DLD1 (cell line): Measurements from ENCODE around the gene ZNF275.
"Not testable (repeated sequence)": the region's sequence is repeated elsewhere in the genome, so short reads cannot be mapped to it uniquely, and the experiment has no call there.

Experiments
- in situ Hi-C: cut with HindIII; loops from 2 replicates; pipeline ENCODE4 v1.10.0; 2017; ENCODE audit warnings: low sequenced_read_pairs

Gene ZNF275

GRCh38 chrX:153353416-153353815 is 19.5 kb downstream of the ZNF275 start:
- in situ Hi-C loops: no loop called here

- in situ Hi-C loops: no loop called here
These were observed 23.9 kb downstream of the ZNF275 start for GRCh38 chrX:153357877-153358276.

DNA sequence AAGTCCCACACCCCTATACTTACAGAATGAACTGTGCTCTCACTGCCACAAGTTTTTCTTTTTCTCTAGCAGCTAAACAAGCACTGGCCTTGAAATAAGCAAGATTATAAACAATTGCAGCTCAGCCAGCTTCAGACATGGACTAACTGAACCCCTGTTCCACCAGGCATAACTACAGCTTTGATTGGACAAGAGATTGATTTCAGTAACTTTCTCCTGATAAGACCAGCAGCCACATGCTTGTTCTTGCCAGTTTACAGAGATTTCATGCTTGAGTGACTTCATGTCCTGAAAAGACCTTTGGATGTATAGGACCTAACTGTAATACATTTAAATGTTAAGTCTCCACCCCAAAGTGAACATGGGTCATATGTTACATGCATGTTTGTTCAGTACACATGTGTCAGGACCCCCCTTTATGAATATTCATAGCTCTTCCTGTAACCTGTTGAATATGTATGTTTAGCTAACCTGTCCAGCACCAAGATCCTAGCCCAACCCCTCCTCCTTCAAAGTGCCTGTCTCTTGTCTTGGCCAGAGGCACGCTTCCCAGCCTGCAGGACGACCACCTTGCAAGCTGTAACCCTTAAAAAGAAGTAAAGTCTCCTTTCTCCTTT is 27.9 kb downstream of the ZNF275 start:
- in situ Hi-C loops: no loop called here

DNA sequence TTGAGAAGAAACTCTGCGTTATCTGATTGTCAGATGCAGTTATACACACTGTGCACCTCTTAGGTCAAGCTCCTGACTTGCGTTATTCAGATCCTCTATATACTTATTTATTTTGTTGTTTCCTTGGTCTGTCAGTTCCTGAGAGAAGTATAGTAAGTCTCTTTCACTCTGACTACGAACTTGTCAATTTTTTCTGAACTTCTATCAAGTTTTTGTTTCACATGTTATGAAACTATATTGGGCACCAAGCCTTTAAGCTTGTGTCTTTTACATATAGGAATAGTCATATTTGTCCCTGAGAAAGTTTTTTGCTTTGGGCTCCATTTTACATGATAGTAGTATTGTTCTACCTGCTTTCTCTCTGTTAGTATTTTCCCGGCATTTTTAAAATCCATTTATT is 31.7 kb downstream of the ZNF275 start:
- in situ Hi-C loops: no loop called here

DNA sequence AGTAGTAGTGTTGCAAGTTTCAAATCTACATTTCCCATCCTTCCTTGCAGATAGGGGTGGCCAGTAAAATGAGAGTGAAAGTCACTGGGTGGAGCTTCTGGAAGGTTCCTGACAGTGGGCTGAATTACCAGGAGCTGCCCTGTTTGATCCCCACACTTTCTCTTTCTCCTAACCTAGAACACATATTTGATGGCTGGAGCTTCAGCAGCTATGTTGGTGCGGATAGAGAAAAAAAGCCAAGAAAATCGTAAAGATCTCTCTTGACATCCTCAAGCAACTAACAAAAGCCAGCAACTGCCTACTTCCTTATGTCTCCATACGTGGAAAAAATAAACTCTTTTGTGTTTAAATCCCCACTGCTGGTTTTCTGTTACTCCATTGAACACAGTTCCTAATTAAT is 32.2 kb downstream of the ZNF275 start:
- in situ Hi-C loops: no loop called here

GRCh38 chrX:153366878-153367538 is 33.1 kb downstream of the ZNF275 start:
- in situ Hi-C loops: no loop called here

DNA sequence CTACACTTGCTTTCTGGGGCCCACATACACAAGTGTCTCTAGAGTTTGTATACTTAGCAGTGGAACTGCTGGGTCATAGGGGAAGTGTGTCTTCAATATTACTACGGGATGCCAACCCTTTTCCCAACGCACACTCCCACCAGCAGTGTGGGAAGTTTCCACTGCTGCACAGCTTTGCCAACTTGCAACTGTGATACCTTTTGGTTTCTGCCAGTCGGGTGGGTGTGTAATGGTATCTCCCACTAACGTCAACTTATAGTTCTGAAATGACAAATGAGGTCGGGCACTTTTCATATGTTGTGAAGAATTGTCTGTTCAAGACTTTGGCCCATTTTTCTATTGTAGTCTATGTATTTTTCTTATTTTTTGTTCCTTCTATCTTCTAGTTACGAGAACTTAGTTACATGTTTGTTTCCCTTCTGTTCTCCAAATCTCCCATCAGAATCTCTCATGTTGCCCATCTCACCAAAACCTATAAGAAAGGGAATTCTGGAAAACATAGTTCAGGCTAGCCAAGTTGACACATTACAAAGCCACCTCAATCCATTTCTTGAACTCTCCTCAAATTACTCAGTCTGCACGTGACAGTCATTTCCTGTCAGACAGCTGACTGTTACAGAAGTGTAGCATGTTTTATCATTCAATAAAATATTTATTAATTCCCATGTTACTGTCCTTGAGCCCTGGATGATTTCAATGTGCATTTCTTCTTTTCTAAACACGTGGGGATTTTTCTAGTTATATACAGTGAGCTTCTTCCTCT is 36.5 kb downstream of the ZNF275 start:
- in situ Hi-C loops: no loop called here

DNA sequence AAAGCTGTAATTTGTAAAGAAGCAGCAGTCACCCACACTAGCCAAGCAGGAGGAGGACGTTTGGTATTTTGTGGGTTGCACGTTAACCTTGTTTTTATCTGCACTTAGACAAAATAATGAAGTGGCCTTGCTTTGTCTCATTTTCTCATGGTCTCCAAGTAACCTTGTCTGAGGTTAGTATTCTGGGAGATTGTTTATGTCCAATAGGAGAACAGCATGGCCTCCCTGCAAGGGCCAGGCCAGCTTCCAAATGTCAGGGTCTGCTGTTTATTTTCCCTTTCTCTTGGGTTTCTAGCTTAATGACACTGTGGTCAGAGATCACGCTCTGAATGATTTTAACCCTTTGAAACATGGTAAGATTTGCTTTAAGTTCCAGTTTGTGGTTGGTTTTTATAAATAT is 37.3 kb downstream of the ZNF275 start:
- in situ Hi-C loops: no loop called here

DNA sequence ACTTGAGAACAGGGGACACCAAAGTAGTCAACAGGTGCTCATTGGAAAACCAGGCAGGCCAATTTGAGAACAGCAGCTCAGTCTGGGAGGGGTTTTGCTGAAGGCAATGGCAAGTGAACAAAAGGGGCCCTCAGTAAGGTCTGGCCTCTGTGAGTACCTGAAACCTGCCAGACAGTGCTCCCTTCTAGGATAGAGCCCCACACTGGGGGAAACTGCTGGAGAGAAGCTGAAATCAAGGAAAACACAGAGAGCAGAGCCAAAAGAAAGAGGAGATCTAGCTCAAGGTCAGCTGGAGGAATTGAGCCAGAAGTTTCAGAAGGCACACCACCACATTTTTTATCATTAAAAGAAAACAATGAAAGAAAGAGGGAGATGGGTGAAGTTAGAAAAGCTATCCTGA is 39.0 kb downstream of the ZNF275 start:
- in situ Hi-C loops: no loop called here

- in situ Hi-C loops: no loop called here
These were observed 40.5 kb downstream of the ZNF275 start for GRCh38 chrX:153374426-153374825.

DNA sequence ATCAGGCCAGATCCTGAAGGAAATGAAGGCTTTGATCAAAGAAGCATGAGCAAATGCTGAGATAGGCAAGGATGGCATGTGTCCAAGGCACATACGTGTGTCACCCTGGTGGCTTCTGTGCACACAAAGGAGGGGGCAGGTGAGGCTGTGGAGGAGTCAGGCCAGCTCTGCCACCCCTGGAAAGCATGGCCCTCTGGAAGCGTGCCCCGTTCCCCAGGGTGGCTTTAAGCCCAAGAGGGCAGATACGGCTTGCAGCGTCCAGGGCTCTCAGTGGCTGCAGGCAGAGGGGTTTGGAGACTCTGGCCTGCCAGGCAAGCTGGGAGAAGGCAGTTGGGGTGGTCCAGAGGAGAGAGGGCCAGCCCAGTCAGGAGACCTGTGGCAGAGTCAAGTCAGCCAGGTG is 41.6 kb downstream of the ZNF275 start:
- in situ Hi-C loops: no loop called here

- in situ Hi-C loops: no loop called here
These were observed 43.8 kb downstream of the ZNF275 start for GRCh38 chrX:153377727-153378126.

DNA sequence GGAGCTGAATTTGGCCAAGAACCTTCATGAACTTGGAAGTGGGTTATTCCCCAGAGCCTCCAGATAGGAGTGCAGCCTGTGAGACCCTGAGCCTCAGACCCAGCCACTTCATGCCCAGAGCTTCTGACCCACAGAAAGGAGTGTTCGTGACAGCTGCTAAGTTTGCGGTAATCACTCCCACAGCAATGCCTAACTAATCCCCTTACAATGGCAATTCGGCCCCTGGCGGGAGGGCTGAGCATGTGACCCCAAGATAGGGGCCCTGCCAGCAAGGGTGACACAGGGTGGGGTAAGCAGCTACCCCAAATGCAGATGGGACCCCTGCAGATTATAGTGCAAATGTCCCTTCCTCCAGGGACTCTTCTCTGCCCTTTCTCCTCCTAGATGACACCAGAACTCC is 44.7 kb downstream of the ZNF275 start:
- in situ Hi-C loops: no loop called here

- in situ Hi-C loops: no loop called here
These were observed 45.6 kb downstream of the ZNF275 start for GRCh38 chrX:153379508-153379907.

GRCh38 chrX:153379971-153380581 is 46.1 kb downstream of the ZNF275 start:
- in situ Hi-C loops: no loop called here

DNA sequence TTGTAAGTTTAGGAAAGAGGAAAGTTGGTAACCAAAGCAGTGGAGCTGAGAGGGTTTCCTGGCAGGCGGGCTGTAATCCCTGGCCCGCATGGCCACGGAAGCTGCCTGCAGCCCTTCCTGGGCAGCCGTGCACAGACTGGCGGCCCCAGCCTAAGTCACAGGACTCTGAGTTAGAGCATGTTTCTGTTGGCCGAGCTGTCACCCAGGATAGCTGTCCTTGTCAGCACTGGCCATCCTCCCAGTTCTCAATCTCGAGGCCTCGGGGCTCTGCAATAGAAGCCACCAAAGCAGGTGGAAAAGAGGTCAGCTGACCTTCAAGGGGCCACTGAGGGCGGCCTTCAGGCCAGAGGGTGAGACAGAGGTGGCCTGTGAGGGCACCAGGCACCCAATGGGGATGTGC is 46.7 kb downstream of the ZNF275 start:
- in situ Hi-C loops: no loop called here

- in situ Hi-C loops: no loop called here
These were observed 48.0 kb downstream of the ZNF275 start for GRCh38 chrX:153381684-153382532.

GRCh38 chrX:153382563-153383482 is 48.9 kb downstream of the ZNF275 start:
- in situ Hi-C loops: no loop called here

DNA sequence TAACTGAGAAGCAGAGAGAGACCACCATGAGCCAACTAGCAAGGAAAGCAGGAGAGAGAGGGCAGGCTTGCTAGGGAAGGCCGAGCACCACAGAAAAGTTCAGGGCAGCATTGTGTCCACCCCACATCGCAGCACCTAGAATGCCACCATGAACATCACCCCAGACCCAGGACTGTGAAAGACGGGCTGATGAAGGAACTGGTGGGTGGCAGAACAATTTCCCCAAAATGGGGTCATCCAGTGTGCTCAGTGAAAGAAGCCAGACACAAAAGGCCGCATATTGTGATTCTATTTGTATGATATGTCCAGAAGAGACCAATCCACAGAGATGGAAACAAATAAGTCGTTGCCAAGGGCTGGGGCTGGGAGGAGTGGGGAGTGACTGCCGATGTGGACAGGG is 50.4 kb downstream of the ZNF275 start:
- in situ Hi-C loops: no loop called here

DNA sequence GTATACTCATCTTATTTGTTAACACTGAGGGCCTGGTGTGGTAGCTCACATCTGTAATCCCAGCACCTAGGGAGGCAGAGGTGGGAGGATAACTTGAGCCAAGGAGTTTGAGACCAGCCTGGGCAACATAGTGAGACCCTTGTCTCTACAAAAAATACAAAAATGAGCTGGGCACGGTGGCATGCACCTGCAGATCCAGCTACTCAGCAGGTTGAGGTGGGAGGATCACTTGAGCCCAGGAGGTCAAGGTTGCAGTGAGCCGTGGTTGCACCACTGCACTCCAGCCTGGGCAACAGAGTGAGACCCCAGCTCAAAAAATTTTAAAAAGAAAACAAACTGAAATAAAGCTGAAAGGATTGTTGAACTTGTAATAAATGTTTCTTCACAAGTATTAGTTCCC is 51.0 kb downstream of the ZNF275 start:
- in situ Hi-C loops: not testable (repeated sequence)
